Omental fat pad (tissue), 4 donors: ENCODE results near the gene IMPDH2. TPM values are rescaled to one million over a fixed set of nuclear protein-coding genes. Genes with fewer than 3 reads are reported as not detected.

Source experiments
- ATAC-seq: fragments of 150-250 bp; one replicate; pipeline ENCODE4 v1.9.1; 2016; ENCODE audit warnings: mild to moderate bottlenecking, moderate library complexity; ENCODE audit not compliant: low FRiP score
- DNase-seq: peaks from one replicate; pipeline ENCODE4 v3.0.0-alpha.2; 2019; ENCODE audit warnings: low spot score
- CTCF ChIP-seq, 3 donors: fragments of 450-650 bp; IDR thresholded peaks; one replicate each; pipeline ENCODE4 v1.5.1; 2016 to 2017; ENCODE audit warnings: antibody characterized with exemption in 3 of 3, mild to moderate bottlenecking in 3 of 3, moderate library complexity in 2 of 3
- total RNA-seq, 4 donors: library from RNA; depleted of rRNA; stranded (reverse); fragments of >200 nt; gene quantifications; one replicate each; pipeline ENCODE4 v1.1.0, GENCODE V29; 2016

The IMPDH2 gene
- total RNA-seq: 100 to 1,000 TPM; 125 to 149 (median 138) TPM

GRCh38 chr3:49028673-49029562, at the start of gene IMPDH2:
Gene IMPDH2, minus strand, starts transcription at chr3:49029398. Its CDS starts 48 bp downstream, at chr3:49029350.
- no peak for TF ChIP-seq CTCF (IDR thresholded peaks at IDR 0.05)
- DNase-seq (peak; percentile 87), ATAC-seq (peak; percentile 85)

GRCh38 chr3:49076646-49077045, 47.4 kb upstream of the IMPDH2 start:
- ATAC-seq (no peak), DNase-seq (no peak)
- TF ChIP-seq CTCF (IDR thresholded peaks at IDR 0.05): no peak

- no peak for TF ChIP-seq CTCF (IDR thresholded peaks at IDR 0.05)
- DNase-seq (no peak), ATAC-seq (no peak)
Measured at GRCh38 chr3:49076116-49076515, 46.9 kb upstream of the IMPDH2 start.

GRCh38 chr3:49058011-49058410, 28.8 kb upstream of the IMPDH2 start:
- DNase-seq: no peak
- no peak for TF ChIP-seq CTCF (IDR thresholded peaks at IDR 0.05)
- ATAC-seq: no peak

- ATAC-seq: no peak
- DNase-seq: no peak
- TF ChIP-seq CTCF (IDR thresholded peaks at IDR 0.05): no peak
Measured at GRCh38 chr3:49057268-49057667, 28.1 kb upstream of the IMPDH2 start.

- DNase-seq (no peak), ATAC-seq (no peak)
- TF ChIP-seq CTCF (IDR thresholded peaks at IDR 0.05): no peak
Measured at GRCh38 chr3:49054344-49054862, 25.2 kb upstream of the IMPDH2 start.

GRCh38 chr3:49053543-49053942, 24.3 kb upstream of the IMPDH2 start:
- ATAC-seq (no peak), DNase-seq (no peak)
- TF ChIP-seq CTCF (IDR thresholded peaks at IDR 0.05): no peak
